Measurements from ENCODE around the gene OR51B5. TPM values are rescaled to one million over a fixed set of nuclear protein-coding genes. Genes with fewer than 3 reads are reported as not detected.
"Not testable (repeated sequence)": the region's sequence is repeated elsewhere in the genome, so short reads cannot be mapped to it uniquely, and the experiment has no call there.

OR51B5 gene
- polyA plus RNA-seq, 3 donors, result not detected

DNA sequence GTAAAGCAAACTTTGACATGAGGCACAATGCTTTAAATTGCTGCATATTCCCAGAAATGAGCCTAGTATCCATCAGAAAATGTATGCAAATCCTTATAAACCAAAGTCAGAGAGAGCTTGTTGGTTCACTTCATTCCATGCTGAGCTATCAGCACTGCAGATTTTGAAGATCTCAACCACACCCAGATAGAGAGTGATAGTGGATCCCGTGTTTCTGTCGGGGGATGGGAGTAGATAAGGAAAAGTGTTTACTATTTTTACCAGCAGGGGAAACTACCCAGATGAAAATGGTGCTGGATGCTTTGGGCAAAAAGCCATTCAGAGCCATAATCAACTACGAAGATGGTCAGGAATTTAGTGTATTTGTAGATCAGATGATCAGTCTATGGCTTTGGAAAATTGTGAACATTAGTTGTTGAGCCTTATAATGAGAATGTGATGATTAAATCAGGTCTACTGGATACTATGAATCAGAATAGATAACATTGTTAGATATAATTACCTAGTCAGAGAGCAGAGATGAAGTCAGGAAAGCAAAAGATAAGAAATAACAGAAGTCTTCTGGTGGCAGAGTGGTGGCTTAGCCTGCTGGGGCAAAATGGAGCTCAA is 18.8 kb upstream of the OR51B5 start:
- intact Hi-C loops (cut with micrococcal nuclease), result no loop called here
- Histone ChIP-seq H3K4me2 (replicated peaks; ENCODE audit: extremely low read depth, low read length, poor library complexity, severe bottlenecking) (no peak overlapping the region), H3K79me2 (ENCODE audit: insufficient read depth, low read length) (no peaks in the 10 kb centered on the region), H4K20me1 (ENCODE audit: insufficient read depth, low read length) (no peaks in the 10 kb centered on the region), H2AFZ (ENCODE audit: insufficient read depth, low read depth, low read length, poor library complexity, severe bottlenecking) (no peak overlapping the region), H3K9ac (ENCODE audit: insufficient read depth, low read length, poor library complexity, severe bottlenecking) (no peak overlapping the region), H3K4me3 (replicated peaks in 1 of 3; ENCODE audit: low read depth in 2 of 3, low read length in 3 of 3) (no peak overlapping the region), H3K9me3 (replicated peaks in 1 of 2; ENCODE audit: control insufficient read depth in 1 of 2, insufficient read depth in 1 of 2, low read length in 2 of 2) (no peaks in the 10 kb centered on the region), H3K27ac (ENCODE audit: low read depth in 1 of 2, low read length in 2 of 2) (no peak overlapping the region), H3K27me3 (ENCODE audit: control insufficient read depth in 2 of 2, insufficient read depth in 2 of 2, low read length in 2 of 2) (no peaks in the 10 kb centered on the region), H3K4me1 (ENCODE audit: control insufficient read depth in 1 of 2, insufficient read depth in 2 of 2, low read length in 2 of 2) (no peaks in the 10 kb centered on the region), H3K36me3 (replicated peaks in 1 of 2; ENCODE audit: control insufficient read depth in 1 of 2, insufficient read depth in 2 of 2, low read length in 2 of 2) (no peaks in the 10 kb centered on the region)
- H3K4me3 Mint-ChIP-seq, result no peak overlapping the region
- peaks cover 0 to 4% (median 0%) of the 10 kb centered on the region in 3 donors for H3K27me3 Mint-ChIP-seq (ENCODE audit: low read depth in 3 of 3)
- WGBS (ENCODE audit: insufficient coverage), result no CpG with 5 or more reads among the region's 3 CpGs
- no peak overlapping the region for H3K27ac Mint-ChIP-seq
- no peak for DNase-seq
- TF ChIP-seq, protein P1, sequence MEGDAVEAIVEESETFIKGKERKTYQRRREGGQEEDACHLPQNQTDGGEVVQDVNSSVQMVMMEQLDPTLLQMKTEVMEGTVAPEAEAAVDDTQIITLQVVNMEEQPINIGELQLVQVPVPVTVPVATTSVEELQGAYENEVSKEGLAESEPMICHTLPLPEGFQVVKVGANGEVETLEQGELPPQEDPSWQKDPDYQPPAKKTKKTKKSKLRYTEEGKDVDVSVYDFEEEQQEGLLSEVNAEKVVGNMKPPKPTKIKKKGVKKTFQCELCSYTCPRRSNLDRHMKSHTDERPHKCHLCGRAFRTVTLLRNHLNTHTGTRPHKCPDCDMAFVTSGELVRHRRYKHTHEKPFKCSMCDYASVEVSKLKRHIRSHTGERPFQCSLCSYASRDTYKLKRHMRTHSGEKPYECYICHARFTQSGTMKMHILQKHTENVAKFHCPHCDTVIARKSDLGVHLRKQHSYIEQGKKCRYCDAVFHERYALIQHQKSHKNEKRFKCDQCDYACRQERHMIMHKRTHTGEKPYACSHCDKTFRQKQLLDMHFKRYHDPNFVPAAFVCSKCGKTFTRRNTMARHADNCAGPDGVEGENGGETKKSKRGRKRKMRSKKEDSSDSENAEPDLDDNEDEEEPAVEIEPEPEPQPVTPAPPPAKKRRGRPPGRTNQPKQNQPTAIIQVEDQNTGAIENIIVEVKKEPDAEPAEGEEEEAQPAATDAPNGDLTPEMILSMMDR (IDR thresholded peaks at IDR 0.05), result no peak
- H3K4me1 Mint-ChIP-seq, result no peaks in the 10 kb centered on the region
- H3K36me3 Mint-ChIP-seq, result no peaks in the 10 kb centered on the region
- peaks cover 0 to 6% (median under 1%) of the 10 kb centered on the region in 7 donors for H3K9me3 Mint-ChIP-seq

DNA sequence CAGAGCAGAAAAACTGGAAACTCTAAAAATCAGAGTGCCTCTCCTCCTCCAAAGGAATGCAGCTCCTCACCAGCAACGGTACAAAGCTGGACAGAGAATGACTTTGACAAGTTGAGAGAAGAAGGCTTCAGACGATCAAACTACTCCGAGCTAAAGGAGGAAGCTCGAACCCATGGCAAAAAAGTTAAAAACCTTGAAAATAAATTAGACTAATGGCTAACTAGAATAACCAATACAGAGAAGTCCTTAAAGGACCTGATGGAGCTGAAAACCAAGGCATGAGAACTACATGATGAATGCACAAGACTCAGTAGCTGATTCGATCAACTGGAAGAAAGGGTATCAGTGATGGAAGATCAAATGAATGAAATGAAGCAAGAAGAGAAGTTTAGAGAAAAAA is 12.7 kb upstream of the OR51B5 start:
- H3K27ac Mint-ChIP-seq; H3K4me1 Mint-ChIP-seq; intact Hi-C loops (cut with micrococcal nuclease); H3K9ac ChIP-seq (ENCODE audit: insufficient read depth, low read length, poor library complexity, severe bottlenecking); H4K20me1 ChIP-seq (ENCODE audit: insufficient read depth, low read length); H3K4me1 ChIP-seq (ENCODE audit: control insufficient read depth in 1 of 2, insufficient read depth in 2 of 2, low read length in 2 of 2); DNase-seq; H3K4me3 ChIP-seq (replicated peaks in 1 of 3; ENCODE audit: low read depth in 2 of 3, low read length in 3 of 3); H3K36me3 ChIP-seq (replicated peaks in 1 of 2; ENCODE audit: control insufficient read depth in 1 of 2, insufficient read depth in 2 of 2, low read length in 2 of 2); H2AFZ ChIP-seq (ENCODE audit: insufficient read depth, low read depth, low read length, poor library complexity, severe bottlenecking); H3K36me3 Mint-ChIP-seq; H3K27me3 Mint-ChIP-seq (ENCODE audit: low read depth in 3 of 3); H3K27ac ChIP-seq (ENCODE audit: low read depth in 1 of 2, low read length in 2 of 2); H3K9me3 ChIP-seq (replicated peaks in 1 of 2; ENCODE audit: control insufficient read depth in 1 of 2, insufficient read depth in 1 of 2, low read length in 2 of 2); H3K27me3 ChIP-seq (ENCODE audit: control insufficient read depth in 2 of 2, insufficient read depth in 2 of 2, low read length in 2 of 2); H3K79me2 ChIP-seq (ENCODE audit: insufficient read depth, low read length); H3K4me3 Mint-ChIP-seq; H3K4me2 ChIP-seq (replicated peaks; ENCODE audit: extremely low read depth, low read length, poor library complexity, severe bottlenecking): not testable (repeated sequence)
- no CpG with 5 or more reads among the region's 5 CpGs for WGBS (ENCODE audit: insufficient coverage)
- peaks cover 0 to 16% (median 3%) of the 10 kb centered on the region in 7 donors for H3K9me3 Mint-ChIP-seq

All from CD14-positive monocyte (primary cell).